Sigmoid colon (tissue), 7 donors: Measurements from ENCODE around the gene GCHFR. TPM values are rescaled to one million over a fixed set of nuclear protein-coding genes. Genes with fewer than 3 reads are reported as not detected.

Experiments used
- DNase-seq: peaks from one replicate; pipeline ENCODE4 v3.0.0-alpha.2; 2019
- H3K27ac ChIP-seq, 4 donors: fragments of 200-600 bp; sonication (generic); one replicate each; pipeline ENCODE4 v1.5.1; 2016 to 2019; ENCODE audit warnings: mild to moderate bottlenecking in 1 of 4
- H3K27me3 ChIP-seq, 3 donors: fragments of 200-600 bp; sonication (generic); one replicate each; pipeline ENCODE4 v1.5.1; 2019; ENCODE audit warnings: mild to moderate bottlenecking in 1 of 3
- H3K36me3 ChIP-seq, 4 donors: fragments of 200-600 bp; sonication (generic); one replicate each; pipeline ENCODE4 v1.5.1; 2016 to 2019
- H3K4me1 ChIP-seq, 4 donors: fragments of 200-600 bp; sonication (generic); one replicate each; pipeline ENCODE4 v1.5.1; 2017 to 2019
- H3K4me3 ChIP-seq, 4 donors: fragments of 200-600 bp; sonication (generic); one replicate each; pipeline ENCODE4 v1.5.1; 2017 to 2019; ENCODE audit warnings: mild to moderate bottlenecking in 2 of 4, moderate library complexity in 1 of 4
- H3K9me3 ChIP-seq, 4 donors: fragments of 200-600 bp in 3 of 4; sonication (generic) in 3 of 4; one replicate each; pipeline versions ENCODE4 v1.5.1 to v1.6.1; 2013 to 2019
- CTCF ChIP-seq, 4 experiments: fragments of 450-650 bp in 3 of 4; fragments of 200-600 bp in 1 of 4; IDR thresholded peaks; one replicate each; pipeline ENCODE4 v1.5.1; 2016 to 2019; ENCODE audit warnings: antibody characterized with exemption in 4 of 4, mild to moderate bottlenecking in 3 of 4, moderate library complexity in 2 of 4
- EP300 ChIP-seq, 4 donors: sonication (generic); formaldehyde crosslinking; IDR thresholded peaks; one replicate each; pipeline ENCODE4 v1.6.1; 2017; ENCODE audit warnings: antibody characterized with exemption in 4 of 4
- POLR2A ChIP-seq, 2 donors: fragments of 450-650 bp; IDR thresholded peaks; one replicate each; pipeline ENCODE4 v1.6.1; 2016; ENCODE audit warnings: antibody characterized with exemption in 2 of 2, mild to moderate bottlenecking in 2 of 2, moderate library complexity in 2 of 2
- POLR2AphosphoS5 ChIP-seq, 4 donors: sonication (generic); formaldehyde crosslinking; IDR thresholded peaks; one replicate each; pipeline ENCODE4 v1.6.1; 2017; ENCODE audit warnings: antibody characterized with exemption in 4 of 4
- WGBS, 2 donors: extraction: QIAGEN DNeasy Blood & Tissue Kit; methylation state at CpG; one replicate each; pipeline ENCODE4 v1.1.7; 2013; 5-methylcytosine and 5-hydroxymethylcytosine counted together
- intact Hi-C: fragments of 100-400 bp; cut with DNase I; formaldehyde crosslinking; loops from one replicate; pipeline ENCODE4 v1.15.1; 2023
- polyA plus RNA-seq, 3 donors: library from polyadenylated mRNA; stranded (reverse); fragments of 200-250 nt; gene quantifications; one replicate each; pipeline ENCODE4 v1.2.3, GENCODE V29; 2013
- total RNA-seq, 4 donors: library from RNA; depleted of rRNA; stranded (reverse); fragments of >200 nt; gene quantifications; one replicate each; pipeline ENCODE4 v1.1.0, GENCODE V29; 2016
- donor health status: healthy with polysubstance abuse.
- donor health status: Bipolar disorder and iron deficiency.
- donor health status: healthy.

GCHFR gene
- total and polyA plus RNA-seq, 7 donors = 2.2 to 71.7 (median 27.8) TPM

GRCh38 chr15:40722354-40722753 lies 41.5 kb upstream of the GCHFR start:
- intact Hi-C loops = no loop called here
- DNase-seq = no peak
- TF ChIP-seq CTCF (IDR thresholded peaks at IDR 0.05) (no peak), POLR2AphosphoS5 (IDR thresholded peaks at IDR 0.05) (no peak), EP300 (IDR thresholded peaks at IDR 0.05) (no peak), POLR2A (IDR thresholded peaks at IDR 0.05) (no peak)
- no peaks in the 10 kb centered on the region for H3K4me1 ChIP-seq
- no peak overlapping the region for H3K4me3 ChIP-seq
- no peaks in the 10 kb centered on the region for H3K27me3 ChIP-seq
- no peaks in the 10 kb centered on the region for H3K36me3 ChIP-seq
- no peak overlapping the region for H3K27ac ChIP-seq
- H3K9me3 ChIP-seq = no peaks in the 10 kb centered on the region
- WGBS, 2 donors = 91 to 94% methylated on average over 4 of the region's 4 CpGs

GRCh38 chr15:40722934-40723333 lies 40.9 kb upstream of the GCHFR start:
- TF ChIP-seq EP300 (IDR thresholded peaks at IDR 0.05) (no peak), POLR2AphosphoS5 (IDR thresholded peaks at IDR 0.05) (no peak), POLR2A (IDR thresholded peaks at IDR 0.05) (no peak), CTCF (IDR thresholded peaks at IDR 0.05) (no peak)
- DNase-seq = no peak
- Histone ChIP-seq H3K36me3 (no peaks in the 10 kb centered on the region), H3K9me3 (no peaks in the 10 kb centered on the region), H3K4me3 (no peak overlapping the region), H3K27me3 (no peaks in the 10 kb centered on the region), H3K4me1 (no peaks in the 10 kb centered on the region), H3K27ac (no peak overlapping the region)
- 92 to 94% methylated on average over 2 of the region's 2 CpGs for WGBS, 2 donors
- intact Hi-C loops = no loop called here

GRCh38 chr15:40723919-40724318 lies 39.9 kb upstream of the GCHFR start:
- no peaks in the 10 kb centered on the region for H3K9me3 ChIP-seq
- TF ChIP-seq CTCF (IDR thresholded peaks at IDR 0.05) (no peak), EP300 (IDR thresholded peaks at IDR 0.05) (no peak), POLR2AphosphoS5 (IDR thresholded peaks at IDR 0.05) (no peak)
- H3K4me1 ChIP-seq = no peaks in the 10 kb centered on the region
- 87 to 88% methylated on average over 2 of the region's 2 CpGs for WGBS, 2 donors
- no peak overlapping the region for H3K4me3 ChIP-seq
- DNase-seq = no peak
- no peak overlapping the region for H3K27ac ChIP-seq
- H3K27me3 ChIP-seq = no peaks in the 10 kb centered on the region
- intact Hi-C loops = no loop called here
- H3K36me3 ChIP-seq = no peaks in the 10 kb centered on the region

- no peaks in the 10 kb centered on the region for H3K4me1 ChIP-seq
- intact Hi-C loops = no loop called here
- H3K36me3 ChIP-seq = peaks cover 0 to 55% (median 6%) of the 10 kb centered on the region in 4 donors
- H3K9me3 ChIP-seq = no peaks in the 10 kb centered on the region
- H3K27ac ChIP-seq = no peak overlapping the region
- TF ChIP-seq CTCF (IDR thresholded peaks at IDR 0.05) (no peak), POLR2A (IDR thresholded peaks at IDR 0.05) (no peak), POLR2AphosphoS5 (IDR thresholded peaks at IDR 0.05) (no peak), EP300 (IDR thresholded peaks at IDR 0.05) (no peak)
- no peak overlapping the region for H3K4me3 ChIP-seq
- DNase-seq = no peak
- no peaks in the 10 kb centered on the region for H3K27me3 ChIP-seq
- 89 to 90% methylated on average over 3 of the region's 3 CpGs for WGBS, 2 donors
These were observed 32.8 kb upstream of the GCHFR start for GRCh38 chr15:40731034-40731433.

GRCh38 chr15:40736575-40736974 lies 27.3 kb upstream of the GCHFR start:
- H3K4me1 ChIP-seq = no peaks in the 10 kb centered on the region
- H3K27me3 ChIP-seq = no peaks in the 10 kb centered on the region
- 92 to 93% methylated on average over 4 of the region's 4 CpGs for WGBS, 2 donors
- H3K27ac ChIP-seq = no peak overlapping the region
- H3K36me3 ChIP-seq = peaks cover 10 to 89% (median 42%) of the 10 kb centered on the region in 4 donors
- TF ChIP-seq POLR2AphosphoS5 (IDR thresholded peaks at IDR 0.05) = no peak
- TF ChIP-seq POLR2A (IDR thresholded peaks at IDR 0.05) = no peak
- TF ChIP-seq CTCF (IDR thresholded peaks at IDR 0.05) = no peak
- no peak for TF ChIP-seq EP300 (IDR thresholded peaks at IDR 0.05)
- no peaks in the 10 kb centered on the region for H3K9me3 ChIP-seq
- H3K4me3 ChIP-seq = no peak overlapping the region
- no peak for DNase-seq
- intact Hi-C loops = no loop called here
